ENCODE measurements around the gene FAM240A.
A peak's percentile ranks its signal among the peaks of the same experiment; 100 is the strongest.
"Not testable (repeated sequence)": the region's sequence is repeated elsewhere in the genome, so short reads cannot be mapped to it uniquely, and the experiment has no call there.

FAM240A gene

GRCh38 chr3:46612324-46612723 is at the start of gene FAM240A:
Gene FAM240A, plus strand, starts transcription at chr3:46612525. Its CDS starts 159 bp downstream, at chr3:46612684.
- peak; percentile 13 to 47 for DNase-seq

- DNase-seq = no peak
Measured at GRCh38 chr3:46564190-46565021, 47.9 kb upstream of the FAM240A start.

- no peak for DNase-seq
Measured at GRCh38 chr3:46565077-46565476, 47.2 kb upstream of the FAM240A start.

- no peak for DNase-seq
Measured at GRCh38 chr3:46565607-46566039, 46.7 kb upstream of the FAM240A start.

GRCh38 chr3:46566040-46566641 is 46.2 kb upstream of the FAM240A start, which contains the start of gene LRRC2:
Gene LRRC2, minus strand, starts transcription at chr3:46566302. Its CDS starts 14,711 bp downstream, at chr3:46551591.
- peak in 1 of 2 donors; percentile 16 for DNase-seq

- DNase-seq = no peak
Measured at GRCh38 chr3:46571684-46572083, 40.6 kb upstream of the FAM240A start.

GRCh38 chr3:46573701-46574100 is 38.6 kb upstream of the FAM240A start:
- DNase-seq = no peak

GRCh38 chr3:46574243-46574646 is 38.1 kb upstream of the FAM240A start:
- no peak for DNase-seq

GRCh38 chr3:46574881-46575576 is 37.3 kb upstream of the FAM240A start:
- no peak for DNase-seq

- no peak for DNase-seq
Measured at GRCh38 chr3:46575577-46576222, 36.6 kb upstream of the FAM240A start.

- no peak for DNase-seq
Measured at GRCh38 chr3:46576386-46576785, 35.9 kb upstream of the FAM240A start.

- no peak for DNase-seq
Measured at GRCh38 chr3:46576879-46577278, 35.4 kb upstream of the FAM240A start.

- not testable (repeated sequence) for DNase-seq
Measured at GRCh38 chr3:46577580-46578249, 34.6 kb upstream of the FAM240A start.

- DNase-seq = no peak
Measured at GRCh38 chr3:46578973-46579755, 33.2 kb upstream of the FAM240A start.

GRCh38 chr3:46579756-46580286 is 32.5 kb upstream of the FAM240A start:
- DNase-seq = no peak

- DNase-seq = no peak
Measured at GRCh38 chr3:46580675-46581074, 31.6 kb upstream of the FAM240A start.

- no peak for DNase-seq
Measured at GRCh38 chr3:46584598-46585467, 27.5 kb upstream of the FAM240A start.

GRCh38 chr3:46585799-46586693 is 26.3 kb upstream of the FAM240A start:
- no peak for DNase-seq

GRCh38 chr3:46586738-46587246 is 25.5 kb upstream of the FAM240A start:
- DNase-seq = no peak

Data from hippocampal formation (tissue), 2 donors.